Stimulated activated CD4-positive, alpha-beta T cell treated with anti-CD3 and anti-CD28 coated beads, Interleukin-4, amount 100 ng/mL, for 24 hours (primary cell): Measurements from ENCODE around the gene CREB3L1.

Experiments
- DNase-seq: peaks from one replicate; pipeline ENCODE4 v3.0.0-alpha.2; 2020

CREB3L1 gene

DNA sequence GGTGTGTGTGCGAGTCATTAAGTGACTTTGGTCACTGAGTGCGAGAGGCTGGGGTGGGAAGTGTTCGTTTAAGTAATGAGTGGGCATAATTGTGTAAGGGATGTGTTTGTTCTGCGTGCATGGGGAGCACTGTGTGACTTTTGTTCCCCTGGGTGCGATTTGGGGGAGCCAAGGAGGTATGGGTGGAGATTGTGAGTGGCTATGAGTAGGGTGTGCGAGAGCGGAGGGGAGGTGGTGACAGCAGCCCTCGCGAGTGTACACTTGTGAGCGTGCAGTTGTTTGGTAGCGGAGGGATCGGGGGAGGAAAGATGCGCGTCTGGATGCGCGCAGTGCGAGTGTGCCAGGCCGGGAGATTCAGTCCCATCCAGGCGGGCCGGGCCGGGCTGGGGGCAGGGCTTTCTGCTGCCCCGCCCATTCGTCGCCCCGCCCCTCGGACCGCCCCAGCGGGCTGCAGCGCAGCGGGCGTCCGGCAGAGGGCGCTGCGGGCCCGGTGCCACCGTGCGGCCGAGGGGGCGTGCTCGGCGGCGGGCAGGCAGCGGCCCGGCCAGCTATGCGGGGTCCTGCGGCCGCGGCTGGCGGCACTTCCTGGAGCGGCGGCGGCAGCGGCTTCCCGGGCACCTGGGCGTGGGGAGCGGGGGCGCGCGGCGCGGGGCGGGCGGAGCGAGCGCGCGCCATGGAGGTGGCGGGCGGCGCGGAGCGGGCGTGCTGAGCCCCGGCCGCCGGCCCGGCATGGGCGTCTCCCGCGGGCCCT lies 69.6 kb downstream of the CREB3L1 start, which contains the start of gene DGKZ:
DGKZ (plus strand) TSS at position 578 of the 751 bp plus-strand sequence. CDS start 197 bp downstream, outside the sequence.
- DNase-seq = peak; percentile 86

DNA sequence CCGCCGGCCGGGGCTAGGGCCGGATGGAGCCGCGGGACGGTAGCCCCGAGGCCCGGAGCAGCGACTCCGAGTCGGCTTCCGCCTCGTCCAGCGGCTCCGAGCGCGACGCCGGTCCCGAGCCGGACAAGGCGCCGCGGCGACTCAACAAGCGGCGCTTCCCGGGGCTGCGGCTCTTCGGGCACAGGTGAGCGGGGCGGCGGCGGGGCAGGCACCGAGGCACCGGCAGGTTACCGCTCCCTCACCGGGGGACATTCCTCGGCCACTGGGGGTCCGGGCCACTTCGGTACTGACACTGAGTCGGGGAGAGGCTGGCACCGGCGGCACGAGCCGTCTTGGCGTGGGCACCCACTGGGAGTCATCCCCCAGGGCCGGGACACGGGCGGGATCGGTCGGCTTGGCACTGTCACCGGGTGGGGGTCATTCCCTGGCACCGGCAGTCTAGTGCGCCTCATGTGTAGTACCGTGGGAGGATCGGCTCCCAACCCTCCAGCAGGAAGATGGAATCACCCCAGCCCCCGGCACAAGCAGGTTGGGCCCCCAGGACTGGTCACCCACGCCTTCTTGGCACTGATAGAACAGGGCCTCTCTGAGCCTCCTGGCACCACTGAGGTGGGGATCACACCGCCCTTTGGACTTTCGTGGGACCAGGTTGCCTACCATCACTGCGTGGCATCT lies 70.3 kb downstream of the CREB3L1 start:
- peak; percentile 27 for DNase-seq

DNA sequence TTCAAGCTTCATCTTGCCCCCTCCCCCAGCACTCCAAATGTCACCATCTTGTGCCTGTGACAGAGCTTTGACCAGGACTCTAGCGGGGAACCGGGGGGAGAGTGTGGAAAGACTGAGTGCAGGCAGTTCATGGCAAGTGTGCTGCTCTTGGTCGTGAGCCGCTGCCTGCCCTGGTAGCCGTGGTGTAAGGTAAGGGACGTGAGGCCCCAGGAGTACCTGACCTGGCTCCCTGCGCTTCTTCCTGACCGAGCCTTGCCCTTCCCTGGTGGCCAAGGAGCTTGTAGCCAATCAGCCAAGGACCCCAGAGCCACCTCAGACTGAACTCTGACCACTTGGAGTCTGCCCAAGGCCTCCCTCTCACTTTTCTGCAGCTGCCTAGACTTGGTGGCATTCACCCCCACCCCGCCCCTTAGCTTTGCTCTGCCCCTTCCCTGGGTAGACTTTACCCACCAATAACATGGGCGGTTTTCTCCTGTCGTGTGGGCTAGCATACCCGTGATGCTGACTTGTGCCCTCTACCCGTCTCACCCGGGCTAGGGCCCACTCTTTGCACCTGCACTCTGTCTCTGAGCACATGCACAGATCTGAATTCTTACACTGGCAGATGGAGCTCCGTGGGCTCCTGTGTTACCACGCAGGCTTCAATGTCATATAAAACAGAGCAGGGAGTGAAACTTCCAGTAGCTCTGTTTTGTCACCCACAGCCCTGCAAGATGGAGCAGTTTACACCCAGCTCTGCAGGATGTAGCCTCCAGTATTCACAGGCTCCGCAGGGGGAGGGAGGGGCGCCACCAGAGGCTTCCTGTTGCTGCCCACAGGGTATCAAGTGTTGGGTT lies 71.3 kb downstream of the CREB3L1 start:
- peak; percentile 56 for DNase-seq

DNA sequence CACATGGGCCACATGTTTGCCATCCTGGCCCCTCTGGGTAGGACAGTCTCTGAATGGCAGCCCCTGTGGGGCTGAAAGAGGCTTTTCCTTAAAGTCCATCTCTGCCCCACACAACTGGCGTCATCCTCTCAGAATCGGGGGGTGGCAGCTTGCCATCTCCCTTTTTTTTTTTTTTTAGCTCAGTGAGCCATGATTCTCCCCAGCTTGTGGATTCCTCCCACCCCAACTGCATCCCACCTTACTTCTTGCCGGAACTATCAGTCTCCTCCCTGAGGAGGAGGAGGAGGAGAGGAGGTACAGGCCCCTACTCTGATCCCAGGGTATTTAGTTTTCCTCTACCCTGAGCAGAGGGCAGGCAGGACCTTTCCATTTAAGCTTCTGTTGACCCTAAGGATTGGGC lies 73.2 kb downstream of the CREB3L1 start:
- no peak for DNase-seq

DNA sequence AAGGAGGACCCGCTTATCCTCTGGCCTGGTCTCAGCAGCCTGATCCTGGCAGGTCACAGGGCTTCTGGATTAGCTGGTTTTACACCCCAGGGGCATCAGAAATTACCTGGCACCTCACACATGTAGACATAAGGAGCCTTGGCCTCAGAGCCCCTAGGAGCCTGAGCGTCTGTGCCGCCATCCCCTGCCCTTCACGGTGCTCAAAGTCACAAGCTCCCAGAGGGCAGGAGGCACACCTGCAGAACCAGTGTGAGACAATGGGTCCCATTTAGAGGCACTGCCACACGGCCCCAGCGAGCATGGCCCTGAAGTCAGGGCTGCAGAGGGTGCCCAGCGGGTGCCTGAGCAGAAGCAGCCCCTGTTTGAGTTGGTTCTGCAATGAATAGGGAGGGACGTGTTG lies 73.7 kb downstream of the CREB3L1 start:
- DNase-seq = no peak

DNA sequence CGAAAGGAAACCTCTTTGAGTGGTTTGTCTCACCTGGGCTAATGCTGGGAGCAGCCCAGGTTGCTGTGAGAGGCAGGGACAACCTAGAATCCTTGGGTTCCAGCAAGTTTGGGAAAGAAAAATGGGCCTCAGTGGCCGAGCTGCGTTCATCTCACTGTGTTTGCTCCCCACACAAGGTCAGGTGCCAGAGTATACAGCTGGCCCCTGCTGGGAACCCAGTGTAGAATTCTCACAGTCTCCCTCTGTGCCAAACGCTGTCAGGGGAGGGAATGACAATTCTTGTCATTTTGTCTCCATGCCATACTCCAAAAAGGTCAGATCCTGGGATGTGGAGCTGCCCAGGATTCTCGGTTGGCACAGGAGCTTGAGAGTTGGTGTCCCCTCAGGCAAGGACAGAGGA lies 74.1 kb downstream of the CREB3L1 start:
- no peak for DNase-seq

DNA sequence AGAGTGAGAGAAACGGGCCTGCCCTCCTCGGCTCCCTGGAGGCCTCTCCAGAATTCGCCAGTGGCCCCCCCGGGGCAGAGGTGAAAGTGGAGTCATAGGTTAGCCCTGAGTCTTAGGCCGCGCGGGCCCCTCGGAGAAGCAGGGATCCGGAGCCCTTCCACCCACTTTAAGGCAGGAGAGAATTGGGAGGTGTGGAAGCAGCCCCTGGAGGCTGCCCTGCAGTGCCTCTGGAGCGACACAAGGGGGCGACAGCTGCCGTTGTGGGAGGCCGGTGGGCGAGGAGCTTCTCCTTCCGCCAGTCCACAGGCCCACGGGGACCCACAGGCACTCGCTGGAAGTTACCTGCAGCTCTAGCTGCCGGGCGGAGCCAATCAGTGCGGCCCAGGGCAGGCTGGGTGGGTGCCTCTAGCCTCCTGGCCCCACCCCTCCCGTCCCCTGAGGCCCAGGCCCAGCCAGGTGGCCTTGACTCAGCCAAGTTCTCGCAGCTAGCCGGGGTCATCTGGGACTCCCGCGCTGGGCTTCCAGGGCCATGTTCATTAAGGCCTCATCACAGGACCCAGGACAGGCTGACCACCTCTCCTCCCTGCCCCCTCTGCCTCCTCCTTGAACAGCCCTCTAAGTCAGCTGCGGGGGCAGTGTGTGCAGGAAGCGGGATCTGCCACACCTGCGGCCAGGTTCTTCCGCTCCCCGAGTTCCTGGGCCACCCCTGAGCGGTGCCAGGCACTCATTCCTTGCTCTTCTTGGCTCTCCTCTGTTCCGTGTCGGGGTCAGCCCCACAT lies 74.8 kb downstream of the CREB3L1 start:
- DNase-seq = peak; percentile 75

DNA sequence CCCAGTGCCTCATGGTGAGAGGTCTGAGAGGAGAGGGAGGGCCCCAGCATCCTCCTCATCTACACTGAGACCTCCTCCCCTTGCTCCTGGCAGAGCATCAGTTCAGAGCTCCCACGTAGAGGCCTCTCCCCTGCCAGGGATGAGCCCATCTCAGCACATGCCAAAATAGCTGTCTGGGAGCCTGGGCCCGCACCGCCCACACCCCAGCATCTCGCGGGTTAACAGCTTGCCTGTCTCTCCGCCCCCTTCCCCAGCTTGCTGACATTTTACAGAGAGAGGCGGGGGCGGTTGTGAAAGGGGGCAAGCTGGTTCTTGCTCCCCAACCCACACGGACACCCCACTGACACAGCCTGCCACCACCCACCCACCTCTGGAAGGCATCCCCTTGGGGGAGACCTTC lies 76.2 kb downstream of the CREB3L1 start:
- DNase-seq = peak; percentile 67

DNA sequence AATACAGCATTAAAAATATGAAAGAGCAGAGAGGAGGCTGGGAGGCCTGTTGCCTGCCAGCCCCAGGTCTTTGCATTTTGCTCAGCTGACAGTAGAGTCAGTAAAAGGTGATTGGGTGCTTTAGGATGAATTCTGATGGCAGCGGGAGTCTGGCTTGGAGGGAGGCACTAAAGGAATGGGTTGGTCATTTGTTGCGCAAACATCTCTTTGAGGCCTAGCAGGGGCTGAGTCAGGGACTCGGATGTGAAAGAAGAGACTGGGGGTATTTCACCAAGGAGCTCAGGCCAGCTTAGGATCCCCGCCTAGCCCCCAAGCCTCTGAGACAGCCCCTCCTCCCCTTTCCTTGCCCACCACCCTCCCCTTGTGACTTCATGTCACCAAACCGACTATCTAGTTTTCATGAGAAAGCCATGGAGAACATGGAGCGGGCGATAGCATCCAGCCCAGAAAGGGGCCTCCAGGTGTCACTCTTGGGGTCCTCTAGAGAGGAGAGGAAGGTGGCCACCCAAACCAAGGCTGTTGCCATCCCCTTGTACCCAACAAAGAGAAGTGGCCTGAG lies 79.5 kb downstream of the CREB3L1 start:
- DNase-seq = no peak

DNA sequence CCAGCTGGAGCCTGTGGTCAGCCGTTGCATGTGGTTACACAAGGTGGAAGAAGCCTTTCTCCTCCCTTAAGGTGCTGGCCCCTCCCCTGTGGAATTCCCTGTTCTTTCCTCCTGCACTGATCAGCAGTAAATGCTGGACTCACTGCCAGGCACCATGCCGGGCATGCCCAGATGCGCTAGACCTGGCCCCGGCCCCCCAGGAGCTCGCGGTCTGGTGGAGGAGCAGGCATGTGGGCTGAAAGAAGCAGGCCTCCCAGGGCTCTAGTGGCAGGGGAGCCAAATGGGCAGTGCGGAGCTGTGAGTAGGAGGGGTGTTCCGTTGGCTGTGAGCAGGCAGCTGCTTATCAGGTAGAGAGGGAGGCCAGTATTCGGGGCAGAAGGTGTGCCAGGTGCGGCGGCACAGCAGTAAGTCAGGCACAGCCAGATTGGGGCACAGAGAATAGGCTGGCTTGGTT lies 80.0 kb downstream of the CREB3L1 start:
- DNase-seq = no peak

DNA sequence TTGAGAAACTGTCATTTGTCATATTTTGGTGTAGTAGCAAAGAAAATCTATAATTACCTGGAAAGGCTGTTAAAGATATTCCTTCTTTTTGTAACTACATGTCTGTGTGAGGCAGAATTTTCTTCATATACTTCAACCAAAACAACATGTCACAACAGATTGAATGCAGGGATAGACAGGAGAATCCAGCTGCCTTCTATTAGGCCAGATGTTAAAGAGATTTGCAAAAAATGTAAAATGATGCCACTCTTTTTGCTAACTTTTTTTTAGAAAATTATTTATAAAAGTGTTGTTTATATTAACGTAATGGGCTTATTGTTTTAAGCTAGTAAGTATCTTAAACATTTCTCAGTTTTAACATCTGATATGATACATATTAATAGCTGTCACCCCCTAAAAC lies 82.5 kb downstream of the CREB3L1 start:
- DNase-seq = no peak

DNA sequence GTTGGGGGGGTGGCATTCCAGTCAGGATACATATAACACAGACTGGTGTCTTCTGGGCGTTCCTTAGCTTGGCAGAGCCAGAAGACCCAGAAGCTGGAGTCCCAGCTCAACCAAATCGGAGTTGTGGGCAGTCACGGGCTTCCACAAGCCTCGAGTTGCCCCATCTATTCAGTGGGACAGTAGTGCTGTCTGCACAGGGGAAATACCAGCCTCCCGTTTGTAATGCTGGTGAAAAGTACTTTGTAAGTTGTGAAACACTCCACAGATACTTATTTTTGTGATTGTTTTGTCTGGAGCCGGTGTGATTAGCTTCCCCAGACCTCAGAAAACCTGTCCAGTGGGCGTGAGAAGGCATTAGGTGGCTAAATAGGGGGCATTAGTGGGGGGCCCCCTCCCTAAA lies 83.4 kb downstream of the CREB3L1 start:
- DNase-seq = no peak

DNA sequence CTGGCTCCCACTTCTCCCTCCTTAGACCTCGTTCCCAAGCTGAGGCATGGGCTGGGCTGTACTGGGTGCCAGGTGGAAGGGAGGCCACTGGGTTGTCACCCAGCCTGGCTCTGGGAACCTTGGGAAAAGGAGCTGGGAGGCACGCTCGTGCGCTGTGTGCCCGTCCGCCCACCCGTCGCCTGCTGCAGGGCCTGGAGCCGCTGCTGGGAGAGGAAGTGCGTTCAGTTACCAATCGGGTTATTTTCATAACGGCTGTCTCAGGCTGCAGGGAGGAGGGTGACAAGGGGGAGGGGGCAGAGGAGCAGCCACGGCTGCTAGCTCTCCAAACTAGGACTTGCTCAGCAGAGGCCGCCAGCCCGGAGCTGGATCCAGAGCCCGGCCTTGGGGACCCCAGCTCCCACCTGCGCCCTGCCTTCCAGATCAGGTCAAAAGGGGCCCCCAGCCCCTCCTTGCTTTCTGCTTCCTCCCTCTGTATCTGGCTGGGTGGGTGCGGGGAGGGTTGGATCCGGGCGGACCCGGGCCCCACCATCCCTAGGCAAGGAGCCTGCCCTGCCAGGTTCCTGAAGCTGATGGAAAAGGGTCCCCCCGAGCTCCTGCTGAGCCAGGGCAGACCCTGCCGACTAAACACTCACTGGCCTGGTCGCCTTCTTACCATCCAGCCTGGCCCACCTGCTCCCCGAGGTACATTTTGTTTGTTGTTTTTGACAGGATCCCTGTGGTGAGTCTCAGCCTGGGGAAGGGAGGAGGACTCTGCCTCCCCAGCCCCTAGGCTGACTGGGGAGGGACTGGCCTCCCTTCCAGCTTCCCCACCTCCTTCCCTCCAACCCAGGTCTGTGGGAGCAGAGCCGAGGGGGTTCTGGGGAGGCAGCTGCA lies 84.1 kb downstream of the CREB3L1 start:
- DNase-seq = peak; percentile 71

DNA sequence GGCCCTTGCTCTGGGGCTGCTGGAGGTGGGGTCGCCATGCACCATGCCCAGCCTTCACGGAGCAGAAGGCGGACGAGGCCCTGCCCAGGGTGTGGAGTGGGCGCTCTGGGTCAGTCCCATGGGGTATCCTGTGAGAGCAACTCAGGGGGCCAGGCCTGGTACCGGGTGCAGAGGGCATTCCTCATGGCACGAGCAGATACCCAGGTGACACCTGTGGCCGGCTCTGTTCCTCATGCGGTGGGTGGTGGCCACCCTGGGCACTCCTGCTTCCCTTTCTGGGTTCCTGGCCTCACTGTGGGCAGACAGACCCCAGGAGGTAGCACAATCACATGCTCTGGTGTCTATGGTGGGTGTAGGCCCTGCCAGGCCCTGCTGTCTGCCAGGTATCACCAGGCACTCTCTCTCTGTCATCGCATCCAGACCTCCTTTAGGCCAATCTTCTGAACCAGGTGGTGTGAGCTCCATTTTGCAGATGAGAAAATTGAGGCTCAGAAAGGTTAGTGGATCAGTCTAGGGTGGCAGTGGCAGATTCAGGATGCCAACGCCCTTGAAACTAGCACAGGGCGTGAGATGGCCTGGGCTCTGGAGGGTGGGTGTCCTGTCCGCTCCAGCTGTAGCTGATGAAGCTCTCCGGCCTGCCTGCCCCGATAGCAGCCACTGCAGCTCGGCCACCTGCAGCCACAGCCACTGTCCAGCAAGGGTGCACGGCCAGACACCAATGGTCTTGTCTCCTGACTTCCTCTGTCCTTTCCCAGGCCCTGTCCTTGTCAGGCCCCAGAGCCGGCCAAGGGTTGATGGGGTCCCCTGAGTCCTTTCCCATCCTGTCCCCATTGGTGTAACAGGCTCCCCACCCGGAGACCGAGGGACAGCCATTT lies 84.9 kb downstream of the CREB3L1 start:
- DNase-seq = no peak

DNA sequence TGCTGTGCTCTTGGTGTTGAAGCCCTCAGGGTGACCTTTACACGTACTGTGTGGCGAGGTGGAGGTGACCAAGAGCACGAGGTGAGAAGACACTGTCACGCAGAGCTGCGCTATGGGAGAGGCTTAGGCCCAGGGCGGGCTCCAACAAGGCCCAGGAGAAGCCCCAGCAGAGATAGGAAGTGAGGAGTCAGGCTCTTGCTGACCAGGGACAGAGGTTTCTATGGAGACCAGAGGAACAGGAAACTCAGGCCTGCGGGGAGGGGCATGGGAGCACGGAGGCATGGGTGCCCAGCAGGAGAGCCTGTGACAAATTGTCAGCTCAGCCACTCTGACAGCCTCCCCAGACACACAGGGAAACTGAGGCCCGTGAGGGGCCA lies 85.6 kb downstream of the CREB3L1 start:
- DNase-seq = no peak

DNA sequence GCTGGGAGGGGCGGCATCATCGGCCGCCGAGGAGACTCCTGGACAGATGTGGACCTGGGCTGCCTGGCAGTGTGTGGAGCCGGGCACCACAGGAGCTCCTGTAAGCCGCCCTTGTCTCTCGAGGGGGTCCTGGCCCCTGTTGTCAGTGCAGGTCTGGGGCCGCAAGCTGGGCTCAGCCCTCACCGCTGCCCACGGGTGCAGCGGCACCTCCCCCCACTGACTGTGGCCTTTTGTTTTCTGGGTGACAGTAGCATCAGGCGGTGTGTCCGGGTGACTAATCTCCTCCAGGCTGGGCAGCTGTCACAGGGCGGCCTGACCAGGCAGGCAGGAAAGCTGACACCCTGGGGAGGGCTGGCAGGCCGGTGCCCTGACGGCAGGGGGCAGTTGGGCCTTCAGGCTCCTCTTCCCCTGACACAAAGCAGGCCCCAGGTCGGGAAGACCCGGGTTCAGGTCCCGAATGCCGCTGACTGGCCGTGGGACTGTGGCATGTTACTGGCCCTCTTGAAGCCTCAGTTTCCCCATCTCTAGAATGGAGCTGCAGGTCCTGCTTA lies 86.1 kb downstream of the CREB3L1 start:
- no peak for DNase-seq

DNA sequence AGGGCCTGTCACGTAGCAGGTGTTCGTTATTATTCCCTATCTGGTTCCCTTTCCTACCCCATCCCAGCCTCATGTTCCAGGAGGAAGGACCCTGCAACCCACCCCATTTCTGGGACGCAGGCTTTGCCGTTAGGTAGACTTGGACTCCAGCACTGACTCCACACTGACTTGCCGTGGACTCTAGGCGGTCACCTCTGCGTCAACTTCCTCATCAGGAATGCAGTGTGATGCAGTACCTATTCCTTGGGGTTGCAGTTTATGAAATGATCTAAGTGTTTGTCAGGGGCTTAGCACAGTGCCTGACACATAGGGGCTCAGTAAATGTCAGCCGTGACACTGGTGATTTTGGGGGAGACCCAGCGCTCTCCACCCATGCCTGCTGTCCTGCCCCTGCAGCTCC lies 86.6 kb downstream of the CREB3L1 start:
- no peak for DNase-seq

DNA sequence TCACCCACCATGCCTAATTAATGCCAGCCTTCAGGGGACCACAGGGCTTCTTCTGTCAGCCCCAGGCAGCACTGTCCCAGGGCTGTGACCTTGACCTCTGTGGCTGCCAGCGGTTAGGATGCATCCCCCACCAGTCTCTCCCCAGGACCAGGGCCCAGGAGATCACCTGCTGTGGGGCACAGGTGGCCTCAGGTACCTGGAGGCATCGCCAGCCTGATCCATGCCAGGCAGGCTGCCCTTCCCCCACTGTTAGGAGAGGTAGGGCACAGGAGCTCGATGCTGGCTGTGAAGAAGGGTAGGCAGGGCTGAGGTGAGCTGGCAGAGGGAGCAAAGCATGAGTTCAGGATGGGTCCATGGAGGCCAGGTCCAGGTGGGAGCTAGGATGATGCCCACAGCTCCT lies 87.3 kb downstream of the CREB3L1 start:
- no peak for DNase-seq

DNA sequence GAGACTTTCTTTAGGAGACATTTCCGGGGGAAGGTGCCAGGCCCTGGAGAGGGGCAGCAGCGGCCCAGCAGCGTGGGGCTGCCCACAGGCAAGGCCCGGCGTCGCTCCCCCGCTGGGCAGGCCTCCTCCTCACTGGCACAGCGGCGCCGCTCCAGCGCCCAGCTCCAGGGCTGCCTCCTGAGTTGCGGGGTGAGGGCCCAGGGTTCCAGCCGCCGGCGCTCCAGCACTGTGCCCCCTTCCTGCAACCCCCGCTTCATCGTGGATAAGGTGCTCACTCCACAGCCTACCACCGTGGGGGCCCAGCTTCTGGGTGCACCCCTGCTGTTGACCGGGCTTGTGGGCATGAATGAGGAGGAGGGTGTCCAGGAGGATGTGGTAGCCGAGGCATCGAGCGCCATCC lies 88.8 kb downstream of the CREB3L1 start:
- no peak for DNase-seq

DNA sequence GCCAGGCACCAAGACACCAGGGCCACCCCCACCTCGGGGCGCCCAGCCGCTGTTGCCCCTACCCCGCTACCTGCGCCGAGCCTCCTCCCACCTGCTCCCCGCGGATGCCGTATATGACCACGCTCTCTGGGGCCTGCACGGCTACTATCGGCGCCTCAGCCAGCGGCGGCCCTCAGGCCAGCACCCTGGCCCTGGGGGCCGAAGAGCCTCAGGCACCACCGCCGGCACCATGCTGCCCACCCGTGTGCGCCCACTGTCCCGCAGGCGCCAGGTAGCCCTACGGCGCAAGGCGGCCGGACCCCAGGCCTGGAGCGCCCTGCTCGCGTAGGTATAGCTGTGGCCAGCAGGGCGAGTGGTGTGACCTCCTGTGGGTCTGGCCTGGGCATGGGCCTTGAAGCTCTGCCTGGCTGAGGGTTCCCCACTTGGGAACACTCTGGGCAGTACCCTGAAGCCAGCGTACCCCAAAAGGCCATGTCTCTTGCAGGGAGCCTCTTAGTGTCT lies 89.2 kb downstream of the CREB3L1 start:
- no peak for DNase-seq
